Psoas muscle (tissue), 8 donors: ENCODE data around the gene PUM1. TPM values are rescaled to one million over a fixed set of nuclear protein-coding genes. Genes with fewer than 3 reads are reported as not detected.

Experiments
- ATAC-seq, 4 donors: fragments of 200-7000 bp; cut with Tn5 transposase; one replicate each; pipeline ENCODE4 v1.9.1; 2020; ENCODE audit warnings: moderate library complexity in 3 of 4, mild to moderate bottlenecking in 2 of 4
- DNase-seq, 2 donors: peaks; one replicate each; pipeline ENCODE4 v3.0.0-alpha.2; 2020
- H3K27ac ChIP-seq: fragments of 200-600 bp; one replicate; pipeline ENCODE4 v1.8.0; 2022
- H3K27me3 ChIP-seq, 3 donors: fragments of 200-600 bp in 1 of 3; one replicate each; pipeline versions ENCODE4 v1.6.1 to v1.8.0; 2013 to 2022; ENCODE audit warnings: low read length in 2 of 3, mild to moderate bottlenecking in 2 of 3, moderate library complexity in 1 of 3; ENCODE audit not compliant: insufficient read depth in 3 of 3
- H3K36me3 ChIP-seq, 2 donors: fragments of 200-600 bp in 1 of 2; one replicate each; pipeline versions ENCODE4 v1.6.1 to v1.8.0; 2013 to 2022; ENCODE audit warnings: low read depth in 1 of 2, mild to moderate bottlenecking in 1 of 2, moderate library complexity in 1 of 2; ENCODE audit not compliant: insufficient read depth in 1 of 2
- H3K4me1 ChIP-seq: fragments of 200-600 bp; one replicate; pipeline ENCODE4 v1.8.0; 2022
- H3K4me3 ChIP-seq: fragments of 200-600 bp; one replicate; pipeline ENCODE4 v1.8.0; 2022; ENCODE audit warnings: mild to moderate bottlenecking
- H3K9me3 ChIP-seq: fragments of 200-600 bp; one replicate; pipeline ENCODE4 v1.8.0; 2022
- WGBS, 3 donors: extraction: QIAGEN DNeasy Blood & Tissue Kit; methylation state at CpG; one replicate each; pipeline versions ENCODE4 v1.1.6 to v1.1.7; 2013; 5-methylcytosine and 5-hydroxymethylcytosine counted together
- intact Hi-C, 2 donors: fragments of 100-400 bp; cut with DNase I; formaldehyde crosslinking; loops; one replicate each; pipeline versions ENCODE4 v1.11.0 to v1.14.2; 2022
- polyA plus RNA-seq, 3 donors: library from polyadenylated mRNA; stranded (reverse); fragments of 200-250 nt; gene quantifications; one replicate each; pipeline ENCODE4 v1.2.3, GENCODE V29; 2013
- total RNA-seq, 4 donors: library from RNA; stranded (reverse); fragmentation: NEBNext Ultra II Directional in 2 of 4; extraction: Animal tissue kit (Norgen Biotek cat#: 25700) in 2 of 4; gene quantifications; one replicate each; pipeline versions ENCODE4 v1.2.1 to v1.2.4, GENCODE V29; 2021 to 2023
- TF ChIP-seq, protein P1 (sequence below): fragments of 200-600 bp; IDR thresholded peaks from one replicate; pipeline ENCODE4 v1.8.0; 2022; ENCODE audit warnings: antibody characterized with exemption
- donor health status: healthy with polysubstance abuse.
- donor health status: DM: no; HTN: no; CAD: no; lungs with moderate emphysema.
- donor health status: Bipolar disorder and iron deficiency.
- donor health status: healthy.
- donor health status: DM: yes; HTN: yes; CAD: no.
- donor health status: DM: no; HTN: no; CAD: no.
- donor health status: DM: no; HTN: no; CAD: no.
- donor health status: DM: yes; HTN: yes; CAD: no.

PUM1 gene
- total and polyA plus RNA-seq, 7 donors, result 16.8 to 93.4 (median 80.0) TPM

DNA sequence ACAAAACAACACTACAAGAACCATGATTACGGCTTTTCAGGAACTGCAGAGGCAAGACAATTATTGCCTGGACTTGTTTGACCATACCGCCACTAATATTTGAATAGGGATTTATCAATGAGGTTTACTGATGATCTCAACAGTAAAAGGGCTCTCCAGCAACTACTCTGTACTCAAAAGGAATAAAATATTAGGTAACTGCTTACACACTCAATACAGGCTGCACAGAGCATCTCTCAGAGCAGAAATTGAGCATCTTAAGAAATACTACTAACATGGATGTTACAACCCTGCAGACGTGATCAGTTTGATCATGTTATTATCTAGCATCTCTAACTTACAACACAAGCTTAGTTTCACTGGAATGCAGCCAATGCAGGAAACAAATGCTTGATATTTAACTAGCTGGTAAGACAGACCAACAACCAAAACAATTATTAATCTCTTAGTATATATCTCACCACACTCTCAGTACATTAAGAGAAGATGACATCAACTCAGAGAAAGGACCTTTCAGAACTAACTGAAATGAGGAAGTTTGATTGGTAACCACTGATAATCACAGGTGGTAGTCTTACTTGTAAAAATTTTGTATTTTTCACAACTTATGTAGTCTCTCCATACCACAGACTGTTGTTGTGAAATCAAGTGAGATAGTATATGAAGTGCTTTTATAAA lies 52.2 kb downstream of the PUM1 start:
- Histone ChIP-seq H3K4me3 (no peak overlapping the region), H3K27me3 (no peaks in the 10 kb centered on the region), H3K4me1 (peaks cover 72% of the 10 kb centered on the region), H3K9me3 (no peaks in the 10 kb centered on the region), H3K27ac (no peak overlapping the region), H3K36me3 (no peaks in the 10 kb centered on the region)
- 68 to 77% (median 75%) methylated on average over 3 of the region's 3 CpGs for WGBS, 3 donors
- DNase-seq, result no peak
- TF ChIP-seq, protein P1, sequence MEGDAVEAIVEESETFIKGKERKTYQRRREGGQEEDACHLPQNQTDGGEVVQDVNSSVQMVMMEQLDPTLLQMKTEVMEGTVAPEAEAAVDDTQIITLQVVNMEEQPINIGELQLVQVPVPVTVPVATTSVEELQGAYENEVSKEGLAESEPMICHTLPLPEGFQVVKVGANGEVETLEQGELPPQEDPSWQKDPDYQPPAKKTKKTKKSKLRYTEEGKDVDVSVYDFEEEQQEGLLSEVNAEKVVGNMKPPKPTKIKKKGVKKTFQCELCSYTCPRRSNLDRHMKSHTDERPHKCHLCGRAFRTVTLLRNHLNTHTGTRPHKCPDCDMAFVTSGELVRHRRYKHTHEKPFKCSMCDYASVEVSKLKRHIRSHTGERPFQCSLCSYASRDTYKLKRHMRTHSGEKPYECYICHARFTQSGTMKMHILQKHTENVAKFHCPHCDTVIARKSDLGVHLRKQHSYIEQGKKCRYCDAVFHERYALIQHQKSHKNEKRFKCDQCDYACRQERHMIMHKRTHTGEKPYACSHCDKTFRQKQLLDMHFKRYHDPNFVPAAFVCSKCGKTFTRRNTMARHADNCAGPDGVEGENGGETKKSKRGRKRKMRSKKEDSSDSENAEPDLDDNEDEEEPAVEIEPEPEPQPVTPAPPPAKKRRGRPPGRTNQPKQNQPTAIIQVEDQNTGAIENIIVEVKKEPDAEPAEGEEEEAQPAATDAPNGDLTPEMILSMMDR, result no peak
- intact Hi-C loops, result no loop called here
- ATAC-seq, result no peak

DNA sequence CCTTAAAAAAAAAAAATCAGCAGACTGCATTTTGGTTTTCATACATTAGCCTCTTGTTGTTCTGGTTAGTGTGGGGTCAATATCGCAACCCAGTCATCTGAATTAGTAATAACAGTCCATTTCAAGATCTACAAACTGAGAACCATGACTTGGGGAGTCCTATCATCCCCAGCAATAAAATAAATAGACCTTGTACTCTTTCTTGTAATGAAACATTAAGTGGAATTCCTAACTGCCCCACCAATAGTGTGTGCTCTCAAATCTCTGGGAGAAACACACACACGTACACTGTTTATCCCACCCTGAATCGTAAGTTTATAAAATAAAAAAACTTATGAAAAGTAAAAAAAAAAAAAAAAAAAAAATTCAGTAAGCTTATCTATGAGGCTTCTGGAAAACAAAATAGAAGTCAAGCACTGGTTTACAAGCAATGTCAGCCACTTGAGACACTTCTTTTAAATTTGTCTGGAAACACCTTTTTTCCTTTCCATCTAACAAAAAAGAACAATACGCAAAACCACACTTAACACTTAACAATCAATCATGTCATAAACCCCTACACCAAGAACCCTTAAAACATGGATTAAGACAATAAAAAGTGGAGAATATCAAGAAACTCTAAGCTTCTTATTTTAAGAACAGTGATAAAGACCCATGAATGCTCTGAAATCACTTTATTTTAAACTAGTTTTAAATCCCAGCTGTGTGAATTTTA lies 53.1 kb downstream of the PUM1 start:
- TF ChIP-seq, protein P1, result no peak
- DNase-seq (no peak), ATAC-seq (no peak)
- H3K27me3 ChIP-seq, result no peaks in the 10 kb centered on the region
- H3K9me3 ChIP-seq, result no peaks in the 10 kb centered on the region
- no peak overlapping the region for H3K27ac ChIP-seq
- H3K36me3 ChIP-seq, result no peaks in the 10 kb centered on the region
- 89 to 96% (median 92%) methylated on average over 4 of the region's 4 CpGs for WGBS, 3 donors
- no peak overlapping the region for H3K4me3 ChIP-seq
- intact Hi-C loops, result no loop called here
- peaks cover 74% of the 10 kb centered on the region for H3K4me1 ChIP-seq

DNA sequence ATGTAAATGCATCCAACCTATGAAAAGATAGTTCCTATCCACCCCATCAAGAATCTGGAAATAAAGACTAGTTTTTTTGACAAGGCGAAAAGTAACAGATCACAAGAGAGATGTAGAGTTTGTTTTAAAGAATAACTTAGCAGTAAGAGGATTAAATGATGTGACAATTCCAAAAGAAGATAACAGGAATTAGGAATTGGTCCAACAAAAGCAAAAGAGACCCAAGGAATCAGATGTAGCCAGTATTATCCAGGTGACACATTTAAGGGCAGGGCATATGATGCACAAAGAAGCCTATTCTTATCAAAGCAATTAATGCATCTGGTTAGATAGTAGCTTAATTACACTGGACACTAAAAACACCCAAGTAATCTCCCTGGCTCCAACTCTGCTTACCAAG lies 53.8 kb downstream of the PUM1 start:
- 97 to 100% (median 100%) methylated on average over 1 of the region's 1 CpG for WGBS, 3 donors
- Histone ChIP-seq H3K4me1 (peaks cover 74% of the 10 kb centered on the region), H3K4me3 (no peak overlapping the region), H3K9me3 (no peaks in the 10 kb centered on the region), H3K27ac (no peak overlapping the region), H3K36me3 (no peaks in the 10 kb centered on the region), H3K27me3 (no peaks in the 10 kb centered on the region)
- intact Hi-C loops, result no loop called here
- DNase-seq (no peak), ATAC-seq (no peak)
- TF ChIP-seq, protein P1, result no peak

DNA sequence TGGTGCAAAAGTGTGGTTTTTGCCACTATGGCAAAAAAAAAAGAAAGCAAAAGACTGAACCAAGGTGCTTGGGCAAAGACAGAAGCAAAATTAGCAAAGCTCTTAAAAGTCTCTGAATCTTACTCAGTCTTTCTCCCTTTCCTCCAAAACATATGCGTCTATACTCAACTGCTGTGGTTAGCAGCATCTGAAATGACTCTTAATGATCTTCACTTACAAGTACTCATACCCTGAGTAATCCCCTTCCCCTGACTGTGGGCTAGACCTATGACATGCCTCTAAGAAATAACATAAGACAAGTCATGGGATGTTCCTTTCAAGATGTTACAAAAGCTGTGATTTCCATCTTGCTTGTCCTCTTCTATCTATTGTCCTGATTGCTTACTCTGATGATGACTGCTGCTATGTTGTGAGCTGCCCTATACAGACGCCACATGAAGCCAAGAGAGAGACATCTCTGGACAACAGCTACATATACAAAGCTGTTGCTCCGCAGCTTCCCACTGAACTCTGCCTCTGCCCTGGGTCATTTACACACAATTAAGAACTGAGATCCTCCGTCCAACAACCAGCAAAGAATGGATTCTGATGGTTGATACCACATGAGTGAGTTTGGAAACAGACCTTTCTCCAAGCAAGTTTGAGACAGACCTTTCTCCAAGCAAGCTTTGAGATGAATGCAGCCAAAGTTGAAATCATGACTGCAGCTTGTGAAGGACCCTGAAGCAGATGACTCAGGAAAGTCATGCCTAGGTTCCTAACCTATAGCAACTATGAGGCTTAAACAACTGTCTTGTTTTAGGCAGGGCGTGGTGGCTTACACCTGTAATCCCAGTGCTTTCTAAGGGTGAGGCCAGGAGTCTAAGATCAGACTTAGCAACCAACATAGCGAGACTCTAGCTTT lies 55.2 kb downstream of the PUM1 start:
- TF ChIP-seq, protein P1, result no peak
- no peak overlapping the region for H3K4me3 ChIP-seq
- peaks cover 75% of the 10 kb centered on the region for H3K4me1 ChIP-seq
- 70 to 81% (median 75%) methylated on average over 6 of the region's 6 CpGs for WGBS, 3 donors
- no peaks in the 10 kb centered on the region for H3K9me3 ChIP-seq
- no peak overlapping the region for H3K27ac ChIP-seq
- DNase-seq, result no peak
- H3K36me3 ChIP-seq, result peaks cover 0 to 7% of the 10 kb centered on the region in 2 donors
- no peaks in the 10 kb centered on the region for H3K27me3 ChIP-seq
- intact Hi-C loops, result no loop called here
- peak in 2 of 4 donors; percentile 9 to 19 for ATAC-seq
